ENCODE data around the gene KDR. TPM values are rescaled to one million over a fixed set of nuclear protein-coding genes. Genes with fewer than 3 reads are reported as not detected.

KDR gene
- total RNA-seq, 1 experiment from 2014 or later = 0.52 TPM

GRCh38 chr4:55161739-55162138 is 36.3 kb upstream of the KDR start (continued):
- TF ChIP-seq POLR2AphosphoS5 (IDR thresholded peaks at IDR 0.05; ENCODE audit: low read depth, low read length) = no peak
- TF ChIP-seq, protein P1, sequence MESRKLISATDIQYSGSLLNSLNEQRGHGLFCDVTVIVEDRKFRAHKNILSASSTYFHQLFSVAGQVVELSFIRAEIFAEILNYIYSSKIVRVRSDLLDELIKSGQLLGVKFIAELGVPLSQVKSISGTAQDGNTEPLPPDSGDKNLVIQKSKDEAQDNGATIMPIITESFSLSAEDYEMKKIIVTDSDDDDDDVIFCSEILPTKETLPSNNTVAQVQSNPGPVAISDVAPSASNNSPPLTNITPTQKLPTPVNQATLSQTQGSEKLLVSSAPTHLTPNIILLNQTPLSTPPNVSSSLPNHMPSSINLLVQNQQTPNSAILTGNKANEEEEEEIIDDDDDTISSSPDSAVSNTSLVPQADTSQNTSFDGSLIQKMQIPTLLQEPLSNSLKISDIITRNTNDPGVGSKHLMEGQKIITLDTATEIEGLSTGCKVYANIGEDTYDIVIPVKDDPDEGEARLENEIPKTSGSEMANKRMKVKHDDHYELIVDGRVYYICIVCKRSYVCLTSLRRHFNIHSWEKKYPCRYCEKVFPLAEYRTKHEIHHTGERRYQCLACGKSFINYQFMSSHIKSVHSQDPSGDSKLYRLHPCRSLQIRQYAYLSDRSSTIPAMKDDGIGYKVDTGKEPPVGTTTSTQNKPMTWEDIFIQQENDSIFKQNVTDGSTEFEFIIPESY (IDR thresholded peaks at IDR 0.05; ENCODE audit: extremely low read depth, insufficient replicate concordance, low read length) = no peak
- no peak for TF ChIP-seq YY1 (IDR thresholded peaks at IDR 0.05; ENCODE audit: extremely low read depth, insufficient replicate concordance, low read depth, low read length)
- no peak for TF ChIP-seq SIN3A (IDR thresholded peaks at IDR 0.05; ENCODE audit: low read depth)
- TF ChIP-seq CBX3 (IDR thresholded peaks at IDR 0.05; ENCODE audit: low read depth) = no peak
- TF ChIP-seq, protein P2, sequence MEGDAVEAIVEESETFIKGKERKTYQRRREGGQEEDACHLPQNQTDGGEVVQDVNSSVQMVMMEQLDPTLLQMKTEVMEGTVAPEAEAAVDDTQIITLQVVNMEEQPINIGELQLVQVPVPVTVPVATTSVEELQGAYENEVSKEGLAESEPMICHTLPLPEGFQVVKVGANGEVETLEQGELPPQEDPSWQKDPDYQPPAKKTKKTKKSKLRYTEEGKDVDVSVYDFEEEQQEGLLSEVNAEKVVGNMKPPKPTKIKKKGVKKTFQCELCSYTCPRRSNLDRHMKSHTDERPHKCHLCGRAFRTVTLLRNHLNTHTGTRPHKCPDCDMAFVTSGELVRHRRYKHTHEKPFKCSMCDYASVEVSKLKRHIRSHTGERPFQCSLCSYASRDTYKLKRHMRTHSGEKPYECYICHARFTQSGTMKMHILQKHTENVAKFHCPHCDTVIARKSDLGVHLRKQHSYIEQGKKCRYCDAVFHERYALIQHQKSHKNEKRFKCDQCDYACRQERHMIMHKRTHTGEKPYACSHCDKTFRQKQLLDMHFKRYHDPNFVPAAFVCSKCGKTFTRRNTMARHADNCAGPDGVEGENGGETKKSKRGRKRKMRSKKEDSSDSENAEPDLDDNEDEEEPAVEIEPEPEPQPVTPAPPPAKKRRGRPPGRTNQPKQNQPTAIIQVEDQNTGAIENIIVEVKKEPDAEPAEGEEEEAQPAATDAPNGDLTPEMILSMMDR (IDR thresholded peaks at IDR 0.05 in 2 of 3, conservative IDR thresholded peaks at IDR 0.05 in 1 of 3; ENCODE audit: borderline replicate concordance in 1 of 3, insufficient read depth in 1 of 3, low read depth in 2 of 3, low read length in 2 of 3) = no peak

GRCh38 chr4:55159851-55160250 is 34.5 kb upstream of the KDR start:
- H3K27ac ChIP-seq (ENCODE audit: low read depth, low read length) = no peak overlapping the region
- no peaks in the 10 kb centered on the region for H3K27me3 ChIP-seq (ENCODE audit: insufficient read depth, low read length)
- DNase-seq (ENCODE audit: low read depth, low spot score) (no peak), ATAC-seq (no peak)
- RAD21 ChIA-PET (ENCODE audit: low non-redundant PET in 1 of 2, low total read pairs in 2 of 2, uncharacterized antibody in 2 of 2, unreplicated experiment in 2 of 2) = no interaction called here
- POLR2A ChIA-PET = no interaction called here
- intact Hi-C loops (cut with micrococcal nuclease) = no loop called here
- no peaks in the 10 kb centered on the region for H3K9me3 ChIP-seq (ENCODE audit: control insufficient read depth in 1 of 2, insufficient read depth in 1 of 2, low read depth in 1 of 2, low read length in 2 of 2)
- CTCF ChIA-PET = interaction anchor here (1.5 kb wide), 1 partner anchor 12 kb away, joined by 3 read pairs; no protein-coding TSS in a partner anchor
- no TSS peak for BruUV-seq (replicated peaks)
- H3K79me2 ChIP-seq (ENCODE audit: insufficient read depth, low read length) = no peaks in the 10 kb centered on the region
- H4K20me1 ChIP-seq (ENCODE audit: insufficient read depth) = no peaks in the 10 kb centered on the region
- H3K4me3 ChIP-seq (replicated peaks in 1 of 2; ENCODE audit: low read depth in 1 of 2, low read length in 2 of 2) = no peak overlapping the region
- H3K9ac ChIP-seq (ENCODE audit: low read length) = no peak overlapping the region
- no peaks in the 10 kb centered on the region for H3K9me2 ChIP-seq (ENCODE audit: insufficient read depth)
- no peak overlapping the region for H2AFZ ChIP-seq (ENCODE audit: low read depth, low read length, poor library complexity, severe bottlenecking)
- no peaks in the 10 kb centered on the region for H3K36me3 ChIP-seq (ENCODE audit: control insufficient read depth in 1 of 2, insufficient read depth in 2 of 2, low read length in 2 of 2)
- H3K4me2 ChIP-seq (ENCODE audit: low read length) = no peak overlapping the region
- H3K4me1 ChIP-seq (ENCODE audit: control insufficient read depth in 1 of 2, insufficient read depth in 2 of 2, low read length in 2 of 2) = no peaks in the 10 kb centered on the region
- TF ChIP-seq EGR1 (IDR thresholded peaks at IDR 0.05; ENCODE audit: low read depth) (no peak), POLR2AphosphoS5 (IDR thresholded peaks at IDR 0.05; ENCODE audit: low read depth, low read length) (no peak), TCF7L2 (IDR thresholded peaks at IDR 0.05; ENCODE audit: borderline replicate concordance, extremely low read depth, insufficient read depth, insufficient read length) (no peak), SP1 (IDR thresholded peaks at IDR 0.05; ENCODE audit: low read depth) (no peak), EZH2 (IDR thresholded peaks at IDR 0.05) (no peak), REST (IDR thresholded peaks at IDR 0.05; ENCODE audit: low read depth) (no peak), CBX3 (IDR thresholded peaks at IDR 0.05; ENCODE audit: low read depth) (no peak), ZNF274 (IDR thresholded peaks at IDR 0.05; ENCODE audit: low read depth, low read length) (no peak), ZFX (IDR thresholded peaks at IDR 0.05) (no peak)
- TF ChIP-seq, protein P3, sequence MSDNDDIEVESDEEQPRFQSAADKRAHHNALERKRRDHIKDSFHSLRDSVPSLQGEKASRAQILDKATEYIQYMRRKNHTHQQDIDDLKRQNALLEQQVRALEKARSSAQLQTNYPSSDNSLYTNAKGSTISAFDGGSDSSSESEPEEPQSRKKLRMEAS (IDR thresholded peaks at IDR 0.05) = no peak
- TF ChIP-seq, protein P2 (IDR thresholded peaks at IDR 0.05 in 2 of 3, conservative IDR thresholded peaks at IDR 0.05 in 1 of 3; ENCODE audit: borderline replicate concordance in 1 of 3, insufficient read depth in 1 of 3, low read depth in 2 of 3, low read length in 2 of 3) = no peak

Measured in HCT116 (cell line).